Stomach (tissue), 4 donors: Measurements from ENCODE around the gene C16orf95.

Source experiments
- CTCF ChIP-seq, 7 experiments: fragments of 450-650 bp in 4 of 7; fragments of 200-600 bp in 3 of 7; sonication (generic) in 3 of 7; IDR thresholded peaks; one replicate each; pipeline ENCODE4 v1.5.1; 2016 to 2019; ENCODE audit warnings: antibody characterized with exemption in 7 of 7, control low read depth in 2 of 7, mild to moderate bottlenecking in 1 of 7
- EP300 ChIP-seq: sonication (generic); formaldehyde crosslinking; IDR thresholded peaks from one replicate; pipeline ENCODE4 v1.6.1; 2017; ENCODE audit warnings: antibody characterized with exemption
- POLR2A ChIP-seq, 4 donors: fragments of 450-650 bp; IDR thresholded peaks; one replicate each; pipeline ENCODE4 v1.6.1; 2016; ENCODE audit warnings: antibody characterized with exemption in 4 of 4, control low read depth in 2 of 4, mild to moderate bottlenecking in 1 of 4, moderate library complexity in 1 of 4
- POLR2AphosphoS5 ChIP-seq, 3 donors: sonication (generic); formaldehyde crosslinking; IDR thresholded peaks; one replicate each; pipeline ENCODE4 v1.6.1; 2016; ENCODE audit warnings: antibody characterized with exemption in 3 of 3

- TF ChIP-seq POLR2AphosphoS5 (IDR thresholded peaks at IDR 0.05): no peak
- no peak for TF ChIP-seq CTCF (IDR thresholded peaks at IDR 0.05)
- no peak for TF ChIP-seq POLR2A (IDR thresholded peaks at IDR 0.05)
- no peak for TF ChIP-seq EP300
Measured at GRCh38 chr16:87335625-87336433, 18.6 kb upstream of the C16orf95 start.
